Psoas muscle (tissue), 8 donors: Measurements from ENCODE around the gene CHRNB1. TPM values are rescaled to one million over a fixed set of nuclear protein-coding genes. Genes with fewer than 3 reads are reported as not detected.
"Not testable (repeated sequence)": the region's sequence is repeated elsewhere in the genome, so short reads cannot be mapped to it uniquely, and the experiment has no call there.

Source experiments
- ATAC-seq, 4 donors: fragments of 200-7000 bp; cut with Tn5 transposase; one replicate each; pipeline ENCODE4 v1.9.1; 2020; ENCODE audit warnings: moderate library complexity in 3 of 4, mild to moderate bottlenecking in 2 of 4
- DNase-seq, 2 donors: peaks; one replicate each; pipeline ENCODE4 v3.0.0-alpha.2; 2020
- H3K27ac ChIP-seq: fragments of 200-600 bp; one replicate; pipeline ENCODE4 v1.8.0; 2022
- H3K27me3 ChIP-seq, 3 donors: fragments of 200-600 bp in 1 of 3; one replicate each; pipeline versions ENCODE4 v1.6.1 to v1.8.0; 2013 to 2022; ENCODE audit warnings: low read length in 2 of 3, mild to moderate bottlenecking in 2 of 3, moderate library complexity in 1 of 3; ENCODE audit not compliant: insufficient read depth in 3 of 3
- H3K36me3 ChIP-seq, 2 donors: fragments of 200-600 bp in 1 of 2; one replicate each; pipeline versions ENCODE4 v1.6.1 to v1.8.0; 2013 to 2022; ENCODE audit warnings: low read depth in 1 of 2, mild to moderate bottlenecking in 1 of 2, moderate library complexity in 1 of 2; ENCODE audit not compliant: insufficient read depth in 1 of 2
- H3K4me1 ChIP-seq: fragments of 200-600 bp; one replicate; pipeline ENCODE4 v1.8.0; 2022
- H3K4me3 ChIP-seq: fragments of 200-600 bp; one replicate; pipeline ENCODE4 v1.8.0; 2022; ENCODE audit warnings: mild to moderate bottlenecking
- H3K9me3 ChIP-seq: fragments of 200-600 bp; one replicate; pipeline ENCODE4 v1.8.0; 2022
- WGBS, 3 donors: extraction: QIAGEN DNeasy Blood & Tissue Kit; methylation state at CpG; one replicate each; pipeline versions ENCODE4 v1.1.6 to v1.1.7; 2013; 5-methylcytosine and 5-hydroxymethylcytosine counted together
- intact Hi-C, 2 donors: fragments of 100-400 bp; cut with DNase I; formaldehyde crosslinking; loops; one replicate each; pipeline versions ENCODE4 v1.11.0 to v1.14.2; 2022
- polyA plus RNA-seq, 3 donors: library from polyadenylated mRNA; stranded (reverse); fragments of 200-250 nt; gene quantifications; one replicate each; pipeline ENCODE4 v1.2.3, GENCODE V29; 2013
- total RNA-seq, 4 donors: library from RNA; stranded (reverse); fragmentation: NEBNext Ultra II Directional in 2 of 4; extraction: Animal tissue kit (Norgen Biotek cat#: 25700) in 2 of 4; gene quantifications; one replicate each; pipeline versions ENCODE4 v1.2.1 to v1.2.4, GENCODE V29; 2021 to 2023
- TF ChIP-seq, protein P1 (sequence below): fragments of 200-600 bp; IDR thresholded peaks from one replicate; pipeline ENCODE4 v1.8.0; 2022; ENCODE audit warnings: antibody characterized with exemption
- donor health status: healthy with polysubstance abuse.
- donor health status: DM: no; HTN: no; CAD: no; lungs with moderate emphysema.
- donor health status: Bipolar disorder and iron deficiency.
- donor health status: healthy.
- donor health status: DM: yes; HTN: yes; CAD: no.
- donor health status: DM: no; HTN: no; CAD: no.
- donor health status: DM: no; HTN: no; CAD: no.
- donor health status: DM: yes; HTN: yes; CAD: no.

Gene CHRNB1
- total and polyA plus RNA-seq, 7 donors: 73.0 to 190 (median 118) TPM

GRCh38 chr17:7479213-7480088 lies 34.6 kb downstream of the CHRNB1 start, which contains the start of gene ZBTB4:
Gene ZBTB4 (minus strand): TSS chr17:7479631. CDS start chr17:7466801, 12,830 bp downstream.
- H3K9me3 ChIP-seq: no peaks in the 10 kb centered on the region
- peak within 1 kb of the TSS; percentile 97 for H3K4me3 ChIP-seq
- intact Hi-C loops: loop anchor here (2.0 to 5.0 kb wide), 5 partner anchors 35 to 743 kb away; partner anchors contain the start of genes CHRNB1 (in 1 of the 2) and FGF11 (in 1 of the 2)
- DNase-seq (peak; percentile 72 to 85), ATAC-seq (peak; percentile 0 to 8 (median 2))
- H3K27ac ChIP-seq: peak within 1 kb of the TSS; percentile 99
- peaks cover 59% of the 10 kb centered on the region for H3K4me1 ChIP-seq
- no peaks in the 10 kb centered on the region for H3K27me3 ChIP-seq
- TF ChIP-seq, protein P1, sequence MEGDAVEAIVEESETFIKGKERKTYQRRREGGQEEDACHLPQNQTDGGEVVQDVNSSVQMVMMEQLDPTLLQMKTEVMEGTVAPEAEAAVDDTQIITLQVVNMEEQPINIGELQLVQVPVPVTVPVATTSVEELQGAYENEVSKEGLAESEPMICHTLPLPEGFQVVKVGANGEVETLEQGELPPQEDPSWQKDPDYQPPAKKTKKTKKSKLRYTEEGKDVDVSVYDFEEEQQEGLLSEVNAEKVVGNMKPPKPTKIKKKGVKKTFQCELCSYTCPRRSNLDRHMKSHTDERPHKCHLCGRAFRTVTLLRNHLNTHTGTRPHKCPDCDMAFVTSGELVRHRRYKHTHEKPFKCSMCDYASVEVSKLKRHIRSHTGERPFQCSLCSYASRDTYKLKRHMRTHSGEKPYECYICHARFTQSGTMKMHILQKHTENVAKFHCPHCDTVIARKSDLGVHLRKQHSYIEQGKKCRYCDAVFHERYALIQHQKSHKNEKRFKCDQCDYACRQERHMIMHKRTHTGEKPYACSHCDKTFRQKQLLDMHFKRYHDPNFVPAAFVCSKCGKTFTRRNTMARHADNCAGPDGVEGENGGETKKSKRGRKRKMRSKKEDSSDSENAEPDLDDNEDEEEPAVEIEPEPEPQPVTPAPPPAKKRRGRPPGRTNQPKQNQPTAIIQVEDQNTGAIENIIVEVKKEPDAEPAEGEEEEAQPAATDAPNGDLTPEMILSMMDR: no peak
- no peaks in the 10 kb centered on the region for H3K36me3 ChIP-seq
- WGBS, 3 donors: 0 to 1% (median 1%) methylated on average over 39 to 92 of the region's 92 CpGs

- H3K4me3 ChIP-seq: peak overlapping the region; percentile 97
- H3K27me3 ChIP-seq: no peaks in the 10 kb centered on the region
- no peak for DNase-seq
- H3K4me1 ChIP-seq: peaks cover 55% of the 10 kb centered on the region
- 5 to 7% (median 5%) methylated on average over 8 of the region's 8 CpGs for WGBS, 3 donors
- no peak for ATAC-seq
- no peaks in the 10 kb centered on the region for H3K36me3 ChIP-seq
- H3K9me3 ChIP-seq: no peaks in the 10 kb centered on the region
- peak overlapping the region; percentile 99 for H3K27ac ChIP-seq
- intact Hi-C loops: loop anchor here in 1 of 2 donors (2.0 to 5.0 kb wide), 3 partner anchors 41 to 742 kb away; partner anchors contain the start of gene FGF11
- TF ChIP-seq, protein P1: no peak
These were observed 35.2 kb downstream of the CHRNB1 start for GRCh38 chr17:7480089-7480384.

DNA sequence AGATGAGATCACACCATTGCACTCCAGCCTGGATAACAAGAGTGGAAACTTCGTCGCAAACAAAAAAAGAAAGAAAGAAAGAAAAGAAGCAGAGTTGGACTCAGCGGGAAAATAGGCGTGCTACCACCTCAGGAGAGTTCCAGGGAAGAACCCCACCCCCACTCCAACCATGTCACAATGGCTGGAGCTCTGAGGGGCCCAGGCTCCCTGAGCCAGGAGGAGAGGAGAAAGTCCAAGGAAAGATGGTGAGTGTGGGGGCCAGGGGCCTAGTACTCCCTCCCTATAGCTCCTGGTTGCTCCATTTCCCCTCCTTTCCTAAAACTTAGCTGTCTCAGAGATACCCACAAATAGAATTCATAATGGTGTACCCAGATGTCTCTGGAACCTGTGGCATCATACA lies 36.4 kb downstream of the CHRNB1 start, which contains the start of gene SLC35G6:
SLC35G6 (plus strand) TSS at position 172 of the 400 bp plus-strand sequence; CDS start at position 243, 71 bp downstream.
- intact Hi-C loops: loop anchor here in 1 of 2 donors (2.0 to 5.0 kb wide), 3 partner anchors 42 to 741 kb away; partner anchors contain the start of gene FGF11
- H3K27ac ChIP-seq: peak within 1 kb of the TSS; percentile 100
- H3K4me1 ChIP-seq: peaks cover 51% of the 10 kb centered on the region
- not testable (repeated sequence) for H3K9me3 ChIP-seq, DNase-seq, H3K27me3 ChIP-seq, ATAC-seq, H3K36me3 ChIP-seq
- H3K4me3 ChIP-seq: peak within 1 kb of the TSS; percentile 97
- 83 to 97% (median 86%) methylated on average over 4 of the region's 4 CpGs for WGBS, 3 donors

- intact Hi-C loops: loop anchor here in 1 of 2 donors (2.0 to 5.0 kb wide), 3 partner anchors 43 to 740 kb away; partner anchors contain the start of gene FGF11
- 73 to 83% (median 75%) methylated on average over 30 to 31 of the region's 31 CpGs for WGBS, 3 donors
- not testable (repeated sequence) for ATAC-seq, DNase-seq, H3K36me3 ChIP-seq, H3K9me3 ChIP-seq, H3K27me3 ChIP-seq
- Histone ChIP-seq H3K4me1 (peaks cover 51% of the 10 kb centered on the region), H3K4me3 (peak overlapping the region; percentile 85), H3K27ac (peak overlapping the region; percentile 100)
These were observed 37.2 kb downstream of the CHRNB1 start for GRCh38 chr17:7481842-7482741.

DNA sequence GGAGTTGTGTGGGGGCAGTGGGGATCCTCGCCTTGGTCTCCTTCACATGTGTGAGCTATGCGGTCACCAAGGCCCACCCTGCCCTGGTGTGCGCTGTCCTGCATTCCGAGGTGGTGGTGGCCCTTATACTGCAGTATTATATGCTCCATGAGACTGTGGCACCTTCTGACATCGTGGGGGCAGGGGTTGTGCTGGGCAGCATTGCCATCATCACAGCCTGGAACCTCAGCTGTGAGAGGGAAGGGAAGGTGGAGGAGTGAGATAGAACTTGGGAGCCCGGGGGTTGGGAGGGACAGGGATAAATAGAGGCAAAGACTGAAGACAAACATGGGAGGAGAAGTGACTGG lies 37.9 kb downstream of the CHRNB1 start:
- H3K4me1 ChIP-seq: peaks cover 51% of the 10 kb centered on the region
- DNase-seq, H3K9me3 ChIP-seq, ATAC-seq, H3K27me3 ChIP-seq, H3K36me3 ChIP-seq: not testable (repeated sequence)
- 57 to 61% (median 60%) methylated on average over 6 of the region's 6 CpGs for WGBS, 3 donors
- H3K4me3 ChIP-seq: peak overlapping the region; percentile 85
- H3K27ac ChIP-seq: peak overlapping the region; percentile 100
- intact Hi-C loops: loop anchor here in 1 of 2 donors (5.0 kb wide), 2 partner anchors 360 to 740 kb away; no protein-coding TSS in a partner anchor
